NCI-H2196 treated with DMSO at 0.1 percent for 48 hours (cell line): ENCODE data around the gene DLG5.

ENCODE experiments used
- DNase-seq: peaks from one replicate; lab custom pipeline; 2025; ENCODE audit not compliant: unreplicated experiment; lab: John Stamatoyannopoulos, UW

The DLG5 gene

DNA sequence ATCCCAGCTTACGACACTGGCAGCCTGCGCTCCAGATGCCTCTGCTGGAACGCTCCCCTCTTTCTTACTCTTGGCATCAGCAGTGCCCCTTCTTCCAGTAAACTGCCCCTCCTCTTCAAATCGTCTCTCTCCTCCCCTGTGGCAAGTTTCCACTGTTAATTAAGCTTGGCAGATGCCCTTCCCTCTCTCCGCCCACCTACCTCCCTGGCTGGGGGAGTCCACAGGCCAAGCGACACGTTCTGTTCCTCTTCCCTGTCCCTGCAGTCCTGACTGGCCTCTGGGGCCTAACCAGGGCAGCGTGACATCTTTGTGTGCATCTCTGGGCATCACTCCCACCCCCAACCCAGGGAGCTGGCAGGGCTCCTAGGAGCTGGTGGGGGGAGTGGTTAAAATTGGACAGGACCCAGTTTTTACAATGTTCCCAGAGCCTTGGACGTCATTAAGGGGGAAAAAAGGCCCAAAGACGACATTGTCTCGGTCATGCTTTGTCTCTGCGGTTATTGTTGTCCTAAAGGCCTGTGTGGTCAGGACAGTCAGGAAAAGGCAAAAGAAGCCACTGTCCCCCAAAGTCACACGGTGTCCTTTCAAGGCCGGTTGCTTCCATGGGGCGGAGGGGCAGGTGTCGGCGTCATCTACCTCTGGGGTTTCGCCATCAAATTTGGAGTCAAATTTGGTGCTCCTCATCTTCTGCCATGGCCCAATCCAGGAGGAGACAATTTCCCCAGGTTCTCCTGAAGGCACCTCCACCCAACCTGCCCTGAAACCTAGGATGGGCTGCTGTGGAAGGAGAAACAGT, 54.2 kb downstream of the DLG5 start:
- DNase-seq, result no peak

DNA sequence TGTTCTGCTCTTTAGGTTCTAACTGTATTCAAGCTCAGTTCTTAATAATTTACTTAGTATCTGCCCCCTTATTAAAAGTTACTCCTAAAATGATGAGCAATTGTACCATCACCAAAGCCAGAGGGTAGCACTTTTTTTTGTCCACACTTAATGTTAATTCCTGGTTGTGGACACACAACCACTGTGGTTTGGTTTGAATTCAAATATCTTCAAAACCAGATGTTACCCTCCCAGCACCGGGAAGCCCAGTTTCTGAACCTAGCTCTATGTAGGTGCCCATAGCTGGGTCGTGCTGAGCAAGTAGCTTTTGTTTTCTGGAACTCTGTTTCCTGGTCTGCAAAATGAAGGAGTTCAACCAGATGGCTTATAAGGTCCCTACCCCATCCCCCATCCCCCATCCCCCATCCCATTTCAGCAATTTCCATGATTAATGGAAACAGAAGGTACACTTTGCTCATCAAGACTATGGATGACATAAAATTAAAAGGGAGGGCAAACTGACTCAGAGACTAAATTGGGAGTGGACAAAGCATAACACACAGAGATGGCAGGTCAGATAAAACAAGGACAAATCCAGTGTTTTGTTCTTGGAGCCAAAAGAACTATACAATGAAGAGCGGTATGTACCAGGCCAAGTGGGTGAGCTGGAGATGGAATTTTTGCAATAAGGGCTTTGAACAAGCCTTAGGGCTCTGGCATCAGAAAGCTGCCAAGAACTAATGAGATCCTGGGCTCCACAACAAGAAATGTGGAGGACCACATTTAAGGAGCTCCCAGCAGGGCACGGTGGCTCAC, 56.7 kb downstream of the DLG5 start:
- DNase-seq, result no peak

DNA sequence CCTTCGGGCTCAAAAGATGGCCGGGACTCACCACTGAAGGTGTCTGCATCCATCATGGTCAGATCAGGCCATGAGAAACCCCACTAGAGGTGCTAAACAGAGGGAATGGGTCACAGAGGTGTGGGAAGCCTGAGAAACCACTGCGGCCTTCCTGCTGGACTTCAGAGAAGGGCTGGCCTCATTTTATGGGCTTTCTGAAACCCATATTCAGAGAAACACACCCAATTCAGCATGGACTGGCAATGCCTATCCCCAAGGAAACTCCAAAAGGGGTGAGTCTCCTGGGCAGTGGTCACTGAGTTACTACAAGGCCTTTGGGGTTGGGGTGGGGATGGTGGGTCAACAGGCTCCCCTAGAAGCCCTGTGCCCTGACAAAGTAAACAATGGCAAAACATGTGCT, 58.0 kb downstream of the DLG5 start:
- no peak for DNase-seq

DNA sequence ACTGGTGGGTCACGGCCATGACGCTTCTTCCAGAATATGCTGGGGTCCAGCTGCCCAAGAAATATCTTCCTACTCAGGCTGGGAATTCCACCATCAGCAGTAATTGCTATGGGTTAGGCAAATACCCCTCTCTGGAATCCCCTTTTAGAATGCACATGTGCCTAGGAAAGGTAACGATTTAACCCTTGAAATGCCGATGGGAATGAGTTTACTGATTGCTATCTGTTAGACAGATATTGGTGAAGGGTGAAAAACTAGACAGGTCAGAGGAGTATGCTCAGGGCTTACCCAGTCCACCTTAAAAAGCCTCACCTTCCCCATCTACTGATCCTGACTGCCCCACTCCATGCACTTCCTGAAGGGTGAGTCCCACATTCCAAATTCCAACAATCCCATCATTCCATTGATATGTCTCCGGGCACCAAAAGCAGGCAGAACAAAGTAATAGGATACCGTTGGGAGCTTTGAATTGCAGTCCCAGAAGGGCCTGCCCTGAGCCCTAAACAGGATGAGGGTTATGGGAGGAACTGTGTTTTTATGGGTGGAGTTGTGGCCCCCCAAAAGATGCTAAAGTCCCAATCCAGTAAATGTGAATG, 59.3 kb downstream of the DLG5 start:
- DNase-seq, result no peak

DNA sequence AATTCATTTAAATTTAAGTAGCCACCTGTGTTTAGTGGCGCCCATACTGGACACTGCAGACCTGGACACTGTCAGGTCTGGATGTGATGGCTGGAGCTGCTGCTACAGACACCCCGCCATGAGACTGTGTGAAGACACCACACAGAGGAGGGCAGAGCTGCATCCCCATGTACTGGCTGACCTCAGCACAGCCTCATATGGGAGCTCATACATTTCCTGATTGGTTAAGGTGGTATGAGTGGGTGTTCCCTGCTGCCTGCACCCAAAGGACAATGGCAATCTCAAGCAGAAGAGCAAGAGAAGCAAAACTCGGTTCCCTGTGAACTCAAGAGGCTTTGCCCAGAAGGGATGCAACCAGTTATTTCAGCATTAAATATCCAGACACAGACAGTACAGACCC, 60.0 kb downstream of the DLG5 start:
- no peak for DNase-seq

DNA sequence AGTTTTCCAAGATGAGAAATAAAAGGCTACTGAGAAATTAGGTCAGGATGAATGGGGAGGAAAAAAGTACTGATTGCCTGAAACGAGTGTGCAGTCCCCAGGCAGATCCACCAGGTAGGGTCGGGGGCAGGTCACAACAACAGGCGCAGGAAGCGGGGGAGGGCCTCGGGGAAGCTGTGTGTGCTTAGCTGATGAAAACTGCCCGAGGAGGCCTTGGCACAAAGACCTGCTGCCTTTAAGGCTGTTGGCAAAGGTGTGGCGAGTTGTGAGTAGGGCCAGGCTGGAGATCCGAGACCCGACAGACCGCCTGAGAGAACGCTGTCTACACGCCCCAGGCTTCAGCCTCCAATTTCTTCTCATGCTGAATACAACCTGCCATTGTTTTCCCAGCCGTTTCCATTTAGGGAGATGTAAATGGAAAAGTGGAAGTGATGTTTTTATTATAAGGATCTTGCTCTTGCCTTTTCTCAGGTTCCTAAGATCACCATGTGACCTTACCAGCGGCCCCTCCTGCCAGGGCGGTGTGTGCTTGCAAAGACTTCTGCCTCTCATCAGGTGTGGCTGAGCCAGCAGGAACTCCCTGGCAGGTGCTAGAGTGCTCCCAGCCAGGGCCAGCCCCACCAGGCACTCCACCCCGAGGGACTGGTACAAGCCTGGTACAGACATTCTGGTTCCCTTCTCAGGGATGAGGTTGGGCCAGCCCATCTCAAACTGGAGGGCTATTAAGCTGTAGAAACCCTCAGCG, 60.8 kb downstream of the DLG5 start:
- DNase-seq, result peak; percentile 23

DNA sequence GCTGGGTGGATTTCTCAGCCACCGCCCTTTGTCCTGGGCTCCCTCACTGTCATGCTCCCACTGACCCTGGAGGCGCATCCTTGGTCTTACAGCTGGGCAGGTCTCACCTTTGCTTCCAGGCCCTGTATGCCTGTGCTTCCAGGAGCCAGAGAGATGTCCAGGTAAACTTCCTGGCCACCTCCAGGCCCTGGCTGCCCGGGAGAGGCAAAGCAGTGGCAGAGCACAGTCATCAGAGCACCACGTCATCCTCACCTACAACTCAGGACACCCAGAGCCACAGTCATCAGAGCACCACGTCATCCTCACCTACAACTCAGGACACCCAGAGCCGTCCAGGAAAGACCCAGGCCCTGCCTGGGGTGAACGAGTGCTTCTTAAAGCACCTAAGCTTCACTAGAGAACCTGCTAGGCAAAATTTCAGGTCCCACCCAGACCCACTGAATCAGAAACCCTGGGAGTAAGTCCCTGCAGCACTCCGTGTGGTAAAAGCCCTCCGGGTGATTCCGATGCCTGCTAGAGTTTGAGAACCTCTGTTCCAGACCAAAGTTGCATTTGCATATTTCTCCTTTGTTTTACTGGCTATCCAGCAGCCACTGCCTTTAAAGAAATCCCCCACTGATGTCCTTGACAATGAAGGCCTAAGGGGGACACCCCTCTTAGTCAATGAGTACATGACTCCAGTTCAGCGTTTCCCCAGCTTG, 62.3 kb downstream of the DLG5 start:
- no peak for DNase-seq

DNA sequence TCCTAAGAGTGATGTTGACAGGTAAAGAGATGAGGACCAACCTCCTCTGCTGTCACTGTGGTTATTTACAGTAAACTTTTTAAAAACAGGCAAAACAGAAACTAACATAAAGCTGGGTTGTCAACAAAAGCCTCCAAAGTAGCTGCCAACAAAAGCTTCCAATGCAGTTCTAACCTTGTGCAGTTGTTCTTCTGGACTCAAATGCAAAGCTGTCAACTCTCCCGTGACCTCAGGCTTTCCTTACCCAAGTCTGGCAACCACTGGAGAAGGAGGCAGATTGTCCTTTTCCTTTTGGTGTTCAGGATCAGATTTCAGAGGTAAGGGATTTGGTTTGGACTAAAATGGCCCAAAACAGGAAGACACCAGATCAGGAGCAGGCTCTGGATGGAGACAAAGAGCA, 63.1 kb downstream of the DLG5 start:
- DNase-seq, result no peak

DNA sequence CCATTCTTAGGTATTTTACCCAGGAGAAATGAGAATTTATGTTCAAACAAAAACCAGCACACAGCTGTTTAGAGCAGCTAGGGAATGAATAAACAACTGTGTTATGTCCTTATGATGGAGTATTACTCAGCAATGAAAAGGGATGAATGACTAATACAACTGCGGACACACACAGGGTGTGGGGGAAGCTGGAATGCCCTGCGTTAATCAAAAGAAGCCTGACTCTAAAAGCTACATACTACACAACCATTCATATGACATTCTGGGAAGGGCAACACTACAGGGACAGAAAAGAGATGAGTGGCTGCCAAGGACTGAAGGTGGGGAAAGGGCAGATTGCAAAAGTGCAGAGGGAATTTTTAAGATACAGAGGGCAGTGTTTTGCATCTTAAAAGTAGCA, 64.0 kb downstream of the DLG5 start:
- DNase-seq, result no peak

DNA sequence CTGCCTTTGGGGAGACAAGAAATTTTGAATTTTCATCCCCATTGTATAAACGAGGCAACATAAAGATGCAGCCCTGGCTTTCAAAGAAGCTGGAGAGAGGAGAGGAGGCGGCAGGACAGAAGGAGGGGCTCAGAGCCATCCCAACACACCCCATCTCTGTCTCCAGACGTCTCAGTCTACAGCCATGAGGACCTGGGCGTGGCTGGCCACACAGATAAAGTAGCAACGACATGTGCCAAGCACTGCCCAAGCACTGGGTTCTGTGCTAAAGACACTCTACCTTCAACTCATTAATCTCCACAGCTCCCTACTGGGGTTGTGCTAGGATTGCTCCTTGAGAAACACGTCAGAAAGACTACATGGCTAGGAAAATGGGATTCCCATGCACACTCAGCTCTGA, 65.2 kb downstream of the DLG5 start:
- no peak for DNase-seq

DNA sequence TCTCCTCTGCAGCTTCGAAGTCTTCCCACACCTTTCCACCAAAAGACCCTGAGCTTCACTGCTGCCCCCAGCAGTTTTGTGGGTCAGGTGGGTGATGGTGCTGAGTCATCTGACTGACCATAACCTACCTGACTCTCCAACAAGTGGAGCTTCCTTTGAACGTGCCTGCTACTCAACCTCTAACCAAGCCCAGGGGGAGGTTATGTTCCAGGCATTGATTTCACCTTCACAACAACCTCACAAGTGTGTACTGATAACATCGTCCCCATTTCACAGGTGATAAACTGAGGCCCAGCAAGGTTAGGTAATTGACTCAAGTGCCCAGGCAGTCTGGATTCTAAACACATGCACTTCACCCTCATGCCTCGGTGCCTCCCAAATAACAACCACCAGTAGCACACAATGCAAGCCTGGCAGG, 66.7 kb downstream of the DLG5 start:
- no peak for DNase-seq

DNA sequence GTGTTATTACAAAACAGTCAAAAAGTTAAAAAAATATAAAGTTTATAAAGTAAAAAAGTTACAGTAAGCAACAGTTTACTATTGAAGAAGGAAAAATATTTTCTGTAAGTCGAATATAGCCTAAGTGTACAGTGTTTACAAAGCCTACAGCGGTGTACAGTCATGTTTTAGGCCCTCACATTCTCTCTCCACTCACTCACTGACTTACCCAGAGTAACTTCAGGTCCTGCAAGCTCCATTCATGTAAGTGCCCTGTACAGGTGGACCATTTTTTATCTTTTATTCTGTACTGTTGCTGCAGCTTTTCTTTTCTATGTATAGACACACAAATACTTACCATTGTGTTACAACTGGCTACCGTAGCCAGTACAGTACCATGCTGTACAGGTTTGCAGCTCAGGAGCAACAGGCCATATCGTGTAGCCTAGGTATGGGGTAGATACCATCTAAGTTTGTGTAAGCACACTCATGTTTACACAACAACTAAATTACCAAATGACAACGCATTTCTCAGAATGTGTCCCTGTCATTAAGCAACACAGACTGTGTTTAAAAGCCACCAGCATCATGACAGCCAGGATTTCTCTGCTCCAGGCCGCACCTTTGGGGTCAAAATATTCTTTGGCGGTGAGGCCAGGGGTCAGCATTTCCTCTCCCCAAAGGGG, 67.2 kb downstream of the DLG5 start:
- DNase-seq, result no peak

DNA sequence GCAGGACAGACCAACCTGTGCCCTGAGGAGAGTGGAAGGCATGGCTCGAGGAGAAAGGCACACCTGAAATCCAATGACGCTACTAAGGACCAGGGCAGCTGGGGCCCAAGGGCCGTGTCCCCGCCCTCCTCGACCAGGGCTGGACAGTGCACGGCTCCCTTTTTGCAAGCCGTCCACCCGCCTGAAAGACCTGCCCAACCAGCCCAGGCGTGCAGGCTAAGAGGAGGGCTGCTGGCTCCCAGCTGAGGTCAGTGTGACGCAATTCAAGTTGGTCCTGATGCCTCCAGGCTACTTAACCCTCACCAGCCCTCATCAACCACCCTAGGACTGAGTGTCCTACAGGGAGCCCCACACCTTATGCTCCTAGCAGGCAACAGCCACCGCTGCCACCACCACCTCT, 69.3 kb downstream of the DLG5 start:
- DNase-seq, result no peak

DNA sequence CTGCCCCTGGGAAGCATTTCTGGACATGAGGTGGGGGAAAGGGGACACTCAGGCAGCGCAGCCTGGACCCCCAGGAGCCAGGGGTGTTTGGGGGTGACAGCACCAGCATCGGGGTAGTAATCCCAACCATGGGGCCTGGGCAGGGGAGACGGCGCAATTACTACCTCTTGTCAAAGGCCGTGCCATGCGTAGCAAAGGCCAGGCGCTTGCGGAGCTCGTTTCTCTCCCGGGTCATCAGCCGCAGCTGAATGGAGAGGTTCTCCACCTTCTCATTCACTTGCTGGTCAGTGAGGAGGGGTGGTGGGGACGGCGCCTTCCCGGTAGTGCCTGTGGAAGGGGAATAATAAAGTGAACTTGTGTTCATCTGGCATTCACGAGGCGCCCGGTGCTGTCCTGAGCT, 70.0 kb downstream of the DLG5 start:
- no peak for DNase-seq

DNA sequence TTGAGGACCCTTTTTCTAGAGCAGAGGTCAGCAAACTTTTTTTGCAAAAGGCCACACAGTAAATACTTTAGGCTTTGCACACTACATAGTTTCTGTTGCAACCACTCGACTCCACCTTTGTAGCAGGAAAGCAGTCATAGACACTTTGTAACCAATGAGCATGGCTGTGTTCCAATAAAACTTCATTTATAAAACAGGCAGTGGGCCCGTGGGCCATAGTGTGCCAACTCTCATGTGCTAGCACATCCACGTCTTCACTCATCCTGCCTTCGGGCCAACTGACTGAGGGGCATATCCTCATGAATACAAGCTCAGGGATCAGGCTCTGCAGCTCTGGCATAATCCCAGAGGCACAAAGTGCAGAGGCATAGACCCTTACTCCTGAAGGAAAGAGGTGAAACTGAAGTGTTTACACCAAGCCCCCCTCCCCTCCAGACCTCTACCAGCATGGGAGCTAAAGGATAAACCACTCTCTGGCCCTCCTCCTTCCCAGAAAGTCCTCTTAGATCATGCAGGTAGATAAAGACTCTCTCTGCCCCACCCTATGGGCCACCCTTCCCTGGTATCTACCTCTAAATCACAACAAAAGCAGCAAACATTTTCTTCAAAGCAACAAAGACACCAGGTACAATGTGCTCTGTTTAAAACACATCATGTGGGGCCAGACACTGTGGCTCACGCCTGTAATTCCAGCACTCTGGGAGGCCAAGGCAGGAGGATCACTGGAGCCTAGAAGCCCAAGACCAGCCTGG, 71.0 kb downstream of the DLG5 start:
- DNase-seq, result no peak

DNA sequence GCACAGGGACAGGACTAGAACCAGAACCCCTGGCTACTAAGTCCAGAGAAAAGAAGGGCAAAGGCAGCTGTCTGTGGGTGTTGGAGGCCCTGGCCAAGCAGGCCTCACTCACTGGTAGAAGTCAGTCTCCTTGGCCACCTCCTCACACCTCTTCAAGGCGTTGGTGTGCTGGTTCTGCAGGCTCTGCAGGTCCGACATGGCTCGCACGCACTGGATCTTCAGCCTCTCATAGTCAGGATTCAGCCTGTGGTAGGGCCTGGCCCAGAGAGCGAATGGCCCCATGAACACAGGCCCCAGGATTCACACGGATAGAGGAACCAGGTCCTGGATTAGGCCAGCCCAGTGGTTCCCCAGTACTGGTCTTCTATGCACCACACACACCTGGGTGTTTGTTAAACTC, 72.4 kb downstream of the DLG5 start:
- DNase-seq, result no peak

DNA sequence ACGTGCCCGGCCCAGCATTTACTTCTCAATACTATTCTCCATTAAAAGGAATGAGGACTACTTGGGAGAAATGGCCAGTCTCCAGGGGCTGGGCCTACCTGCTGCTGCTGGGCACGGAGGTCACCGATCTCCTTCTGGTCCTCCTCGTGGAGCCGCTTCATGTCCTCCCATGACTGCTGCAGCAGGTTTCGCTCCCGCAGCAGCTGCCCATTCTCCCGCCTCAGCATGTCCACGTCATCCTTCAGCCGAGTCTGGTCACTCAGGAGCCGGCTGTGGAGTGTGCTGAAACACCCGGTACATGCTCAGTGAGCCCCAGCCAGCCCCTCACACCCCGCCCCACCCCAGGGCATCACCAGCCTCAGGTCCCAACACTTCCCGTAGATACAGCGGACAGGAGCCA, 73.3 kb downstream of the DLG5 start:
- DNase-seq, result no peak

DNA sequence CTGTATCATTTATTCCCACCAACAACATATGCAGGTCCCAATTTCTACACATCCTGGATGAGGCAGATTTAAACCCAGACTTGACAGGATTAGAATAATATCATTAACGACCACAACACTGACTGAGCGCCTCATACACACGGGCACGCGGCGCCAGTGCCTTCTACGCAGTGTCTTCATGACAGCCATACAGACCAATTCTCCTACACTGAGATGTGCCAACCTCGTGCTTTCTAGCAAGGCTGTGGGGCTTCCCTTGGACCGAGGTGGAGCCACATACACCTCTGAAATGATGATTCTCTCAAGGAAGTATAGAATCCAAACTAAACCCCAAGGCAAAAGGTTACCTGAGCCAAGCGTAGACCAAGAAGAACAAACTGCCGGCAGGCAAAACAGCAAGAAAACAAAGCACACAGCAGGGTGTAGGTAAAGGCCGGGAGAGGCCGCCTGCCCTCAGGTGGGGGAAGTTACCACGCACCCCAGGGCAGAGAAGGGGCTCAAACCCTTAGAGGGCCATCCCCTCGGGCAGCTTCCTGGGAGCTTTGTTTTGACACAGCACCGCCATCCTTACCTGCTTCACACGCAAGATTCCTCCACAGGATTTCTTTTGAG, 75.8 kb downstream of the DLG5 start:
- DNase-seq, result no peak

DNA sequence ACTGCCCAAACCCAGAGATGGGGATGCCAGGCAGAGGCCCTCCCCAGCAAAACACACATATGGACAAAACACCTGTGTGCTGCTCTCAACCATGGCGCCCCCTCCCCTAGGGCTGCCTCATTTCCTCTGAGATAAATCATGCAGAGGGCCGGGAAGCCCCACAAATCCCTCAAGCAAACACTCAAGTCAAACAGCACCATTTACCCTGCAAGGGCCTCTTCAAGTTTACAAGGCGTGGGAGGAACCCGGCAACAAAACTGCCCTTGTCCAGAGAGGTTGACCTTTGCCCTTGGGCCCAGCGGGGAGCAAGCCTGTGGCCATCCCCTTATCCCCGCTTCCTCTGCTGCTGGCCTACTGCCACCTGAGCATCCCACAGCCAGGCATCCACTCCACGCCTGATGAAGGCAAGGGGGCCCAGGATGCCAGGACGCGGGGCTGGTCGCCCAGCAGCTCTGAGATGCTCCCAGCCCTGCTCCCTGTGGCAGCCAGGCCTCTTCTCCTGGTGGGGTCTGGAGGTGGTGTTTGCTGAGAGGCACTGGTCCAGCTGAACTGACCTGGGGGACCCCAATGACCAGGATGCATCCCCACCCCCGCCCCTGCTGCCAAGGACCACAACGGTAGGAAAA, 77.4 kb downstream of the DLG5 start:
- DNase-seq, result peak; percentile 29
